ENCODE data around the gene GABARAPL1.

DNA sequence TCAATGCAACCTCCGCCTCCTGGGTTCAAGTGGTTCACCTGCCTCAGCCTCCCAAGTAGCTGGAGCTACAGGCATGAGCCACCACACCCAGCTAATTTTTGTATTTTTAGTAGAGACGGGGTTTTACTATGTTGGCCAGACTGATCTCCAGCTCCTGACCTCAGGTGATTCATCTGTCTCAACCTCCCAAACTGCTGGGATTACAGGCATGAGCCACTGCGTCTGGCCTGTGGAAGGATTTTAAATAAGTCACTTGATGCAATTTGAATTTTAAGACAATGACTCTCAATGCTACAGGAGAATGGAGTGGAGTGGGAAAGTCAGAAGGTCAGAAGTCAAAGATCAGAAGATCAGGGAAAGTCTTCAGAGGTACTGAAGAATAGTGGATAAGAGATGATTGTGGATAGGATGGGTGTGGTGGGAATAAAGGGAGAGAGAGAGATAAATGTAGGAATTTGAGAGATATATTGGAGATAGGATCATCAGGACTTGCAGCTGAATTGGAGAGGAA is 18.5 kb upstream of the GABARAPL1 start:
- TF ChIP-seq POLR2AphosphoS5 (IDR thresholded peaks at IDR 0.05; ENCODE audit: low read depth, low read length) (no peak), SIN3A (IDR thresholded peaks at IDR 0.05; ENCODE audit: borderline replicate concordance, low read depth, low read length) (no peak), RFX5 (IDR thresholded peaks at IDR 0.05; ENCODE audit: low read length) (no peak), EZH2phosphoT487 (IDR thresholded peaks at IDR 0.05; ENCODE audit: borderline replicate concordance, low read depth) (no peak), FOXM1 (IDR thresholded peaks at IDR 0.05; ENCODE audit: low read depth) (no peak), GATA2 (CRISPR knock-in tag; IDR thresholded peaks at IDR 0.05) (no peak), TAF1 (IDR thresholded peaks at IDR 0.05; ENCODE audit: borderline replicate concordance, low read depth, low read length) (no peak)
- TF ChIP-seq, protein P1, sequence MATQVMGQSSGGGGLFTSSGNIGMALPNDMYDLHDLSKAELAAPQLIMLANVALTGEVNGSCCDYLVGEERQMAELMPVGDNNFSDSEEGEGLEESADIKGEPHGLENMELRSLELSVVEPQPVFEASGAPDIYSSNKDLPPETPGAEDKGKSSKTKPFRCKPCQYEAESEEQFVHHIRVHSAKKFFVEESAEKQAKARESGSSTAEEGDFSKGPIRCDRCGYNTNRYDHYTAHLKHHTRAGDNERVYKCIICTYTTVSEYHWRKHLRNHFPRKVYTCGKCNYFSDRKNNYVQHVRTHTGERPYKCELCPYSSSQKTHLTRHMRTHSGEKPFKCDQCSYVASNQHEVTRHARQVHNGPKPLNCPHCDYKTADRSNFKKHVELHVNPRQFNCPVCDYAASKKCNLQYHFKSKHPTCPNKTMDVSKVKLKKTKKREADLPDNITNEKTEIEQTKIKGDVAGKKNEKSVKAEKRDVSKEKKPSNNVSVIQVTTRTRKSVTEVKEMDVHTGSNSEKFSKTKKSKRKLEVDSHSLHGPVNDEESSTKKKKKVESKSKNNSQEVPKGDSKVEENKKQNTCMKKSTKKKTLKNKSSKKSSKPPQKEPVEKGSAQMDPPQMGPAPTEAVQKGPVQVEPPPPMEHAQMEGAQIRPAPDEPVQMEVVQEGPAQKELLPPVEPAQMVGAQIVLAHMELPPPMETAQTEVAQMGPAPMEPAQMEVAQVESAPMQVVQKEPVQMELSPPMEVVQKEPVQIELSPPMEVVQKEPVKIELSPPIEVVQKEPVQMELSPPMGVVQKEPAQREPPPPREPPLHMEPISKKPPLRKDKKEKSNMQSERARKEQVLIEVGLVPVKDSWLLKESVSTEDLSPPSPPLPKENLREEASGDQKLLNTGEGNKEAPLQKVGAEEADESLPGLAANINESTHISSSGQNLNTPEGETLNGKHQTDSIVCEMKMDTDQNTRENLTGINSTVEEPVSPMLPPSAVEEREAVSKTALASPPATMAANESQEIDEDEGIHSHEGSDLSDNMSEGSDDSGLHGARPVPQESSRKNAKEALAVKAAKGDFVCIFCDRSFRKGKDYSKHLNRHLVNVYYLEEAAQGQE (IDR thresholded peaks at IDR 0.05; ENCODE audit: low read depth, low read length), result no peak
- TF ChIP-seq, protein P2, sequence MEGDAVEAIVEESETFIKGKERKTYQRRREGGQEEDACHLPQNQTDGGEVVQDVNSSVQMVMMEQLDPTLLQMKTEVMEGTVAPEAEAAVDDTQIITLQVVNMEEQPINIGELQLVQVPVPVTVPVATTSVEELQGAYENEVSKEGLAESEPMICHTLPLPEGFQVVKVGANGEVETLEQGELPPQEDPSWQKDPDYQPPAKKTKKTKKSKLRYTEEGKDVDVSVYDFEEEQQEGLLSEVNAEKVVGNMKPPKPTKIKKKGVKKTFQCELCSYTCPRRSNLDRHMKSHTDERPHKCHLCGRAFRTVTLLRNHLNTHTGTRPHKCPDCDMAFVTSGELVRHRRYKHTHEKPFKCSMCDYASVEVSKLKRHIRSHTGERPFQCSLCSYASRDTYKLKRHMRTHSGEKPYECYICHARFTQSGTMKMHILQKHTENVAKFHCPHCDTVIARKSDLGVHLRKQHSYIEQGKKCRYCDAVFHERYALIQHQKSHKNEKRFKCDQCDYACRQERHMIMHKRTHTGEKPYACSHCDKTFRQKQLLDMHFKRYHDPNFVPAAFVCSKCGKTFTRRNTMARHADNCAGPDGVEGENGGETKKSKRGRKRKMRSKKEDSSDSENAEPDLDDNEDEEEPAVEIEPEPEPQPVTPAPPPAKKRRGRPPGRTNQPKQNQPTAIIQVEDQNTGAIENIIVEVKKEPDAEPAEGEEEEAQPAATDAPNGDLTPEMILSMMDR (IDR thresholded peaks at IDR 0.05), result no peak
- TF ChIP-seq, protein P3, sequence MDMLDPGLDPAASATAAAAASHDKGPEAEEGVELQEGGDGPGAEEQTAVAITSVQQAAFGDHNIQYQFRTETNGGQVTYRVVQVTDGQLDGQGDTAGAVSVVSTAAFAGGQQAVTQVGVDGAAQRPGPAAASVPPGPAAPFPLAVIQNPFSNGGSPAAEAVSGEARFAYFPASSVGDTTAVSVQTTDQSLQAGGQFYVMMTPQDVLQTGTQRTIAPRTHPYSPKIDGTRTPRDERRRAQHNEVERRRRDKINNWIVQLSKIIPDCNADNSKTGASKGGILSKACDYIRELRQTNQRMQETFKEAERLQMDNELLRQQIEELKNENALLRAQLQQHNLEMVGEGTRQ (IDR thresholded peaks at IDR 0.05; ENCODE audit: borderline replicate concordance, low read depth, low read length), result no peak
- TF ChIP-seq, protein P4, sequence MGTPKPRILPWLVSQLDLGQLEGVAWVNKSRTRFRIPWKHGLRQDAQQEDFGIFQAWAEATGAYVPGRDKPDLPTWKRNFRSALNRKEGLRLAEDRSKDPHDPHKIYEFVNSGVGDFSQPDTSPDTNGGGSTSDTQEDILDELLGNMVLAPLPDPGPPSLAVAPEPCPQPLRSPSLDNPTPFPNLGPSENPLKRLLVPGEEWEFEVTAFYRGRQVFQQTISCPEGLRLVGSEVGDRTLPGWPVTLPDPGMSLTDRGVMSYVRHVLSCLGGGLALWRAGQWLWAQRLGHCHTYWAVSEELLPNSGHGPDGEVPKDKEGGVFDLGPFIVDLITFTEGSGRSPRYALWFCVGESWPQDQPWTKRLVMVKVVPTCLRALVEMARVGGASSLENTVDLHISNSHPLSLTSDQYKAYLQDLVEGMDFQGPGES (IDR thresholded peaks at IDR 0.05; ENCODE audit: low read depth, low read length), result no peak
- TF ChIP-seq, protein P5, sequence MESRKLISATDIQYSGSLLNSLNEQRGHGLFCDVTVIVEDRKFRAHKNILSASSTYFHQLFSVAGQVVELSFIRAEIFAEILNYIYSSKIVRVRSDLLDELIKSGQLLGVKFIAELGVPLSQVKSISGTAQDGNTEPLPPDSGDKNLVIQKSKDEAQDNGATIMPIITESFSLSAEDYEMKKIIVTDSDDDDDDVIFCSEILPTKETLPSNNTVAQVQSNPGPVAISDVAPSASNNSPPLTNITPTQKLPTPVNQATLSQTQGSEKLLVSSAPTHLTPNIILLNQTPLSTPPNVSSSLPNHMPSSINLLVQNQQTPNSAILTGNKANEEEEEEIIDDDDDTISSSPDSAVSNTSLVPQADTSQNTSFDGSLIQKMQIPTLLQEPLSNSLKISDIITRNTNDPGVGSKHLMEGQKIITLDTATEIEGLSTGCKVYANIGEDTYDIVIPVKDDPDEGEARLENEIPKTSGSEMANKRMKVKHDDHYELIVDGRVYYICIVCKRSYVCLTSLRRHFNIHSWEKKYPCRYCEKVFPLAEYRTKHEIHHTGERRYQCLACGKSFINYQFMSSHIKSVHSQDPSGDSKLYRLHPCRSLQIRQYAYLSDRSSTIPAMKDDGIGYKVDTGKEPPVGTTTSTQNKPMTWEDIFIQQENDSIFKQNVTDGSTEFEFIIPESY (IDR thresholded peaks at IDR 0.05; ENCODE audit: borderline replicate concordance, low read depth), result no peak

All from SK-N-SH (cell line).